ENCODE data around the gene KRTAP5-6.

The KRTAP5-6 gene

DNA sequence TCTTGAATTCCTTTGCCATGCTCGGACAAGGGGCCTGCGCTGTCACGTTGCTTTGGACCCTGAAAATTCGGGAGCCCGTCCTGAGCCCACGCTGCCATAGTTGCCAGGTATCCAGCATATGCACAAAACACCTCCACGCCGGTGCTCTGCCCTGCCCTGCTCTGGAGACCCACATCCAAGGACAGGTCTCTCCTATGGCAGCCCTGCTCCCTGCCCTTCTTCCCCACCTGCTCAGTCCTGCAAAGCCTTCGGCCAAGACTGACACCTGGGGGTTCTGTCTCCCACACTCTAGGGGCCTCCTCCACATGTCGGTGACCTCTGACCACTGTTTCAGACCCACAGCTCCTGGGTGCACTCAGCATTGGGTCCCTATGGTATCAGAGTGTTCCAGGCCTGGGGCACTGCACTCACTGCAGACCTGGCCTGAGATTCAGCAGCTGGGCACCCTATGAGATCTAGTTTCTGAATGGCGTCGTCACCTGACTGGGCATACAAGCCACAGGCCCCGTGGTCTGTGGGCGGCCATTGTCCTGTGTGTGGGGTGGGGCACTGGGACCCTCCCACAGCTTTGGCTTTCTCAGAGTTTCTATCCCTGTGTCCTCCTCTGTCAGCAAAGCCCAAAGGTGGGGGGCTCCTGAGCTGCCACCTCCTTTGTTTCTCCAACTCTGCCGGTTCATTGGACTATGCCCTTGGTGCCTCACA, 2.0 kb upstream of the KRTAP5-6 start:
- TF ChIP-seq, protein P1, sequence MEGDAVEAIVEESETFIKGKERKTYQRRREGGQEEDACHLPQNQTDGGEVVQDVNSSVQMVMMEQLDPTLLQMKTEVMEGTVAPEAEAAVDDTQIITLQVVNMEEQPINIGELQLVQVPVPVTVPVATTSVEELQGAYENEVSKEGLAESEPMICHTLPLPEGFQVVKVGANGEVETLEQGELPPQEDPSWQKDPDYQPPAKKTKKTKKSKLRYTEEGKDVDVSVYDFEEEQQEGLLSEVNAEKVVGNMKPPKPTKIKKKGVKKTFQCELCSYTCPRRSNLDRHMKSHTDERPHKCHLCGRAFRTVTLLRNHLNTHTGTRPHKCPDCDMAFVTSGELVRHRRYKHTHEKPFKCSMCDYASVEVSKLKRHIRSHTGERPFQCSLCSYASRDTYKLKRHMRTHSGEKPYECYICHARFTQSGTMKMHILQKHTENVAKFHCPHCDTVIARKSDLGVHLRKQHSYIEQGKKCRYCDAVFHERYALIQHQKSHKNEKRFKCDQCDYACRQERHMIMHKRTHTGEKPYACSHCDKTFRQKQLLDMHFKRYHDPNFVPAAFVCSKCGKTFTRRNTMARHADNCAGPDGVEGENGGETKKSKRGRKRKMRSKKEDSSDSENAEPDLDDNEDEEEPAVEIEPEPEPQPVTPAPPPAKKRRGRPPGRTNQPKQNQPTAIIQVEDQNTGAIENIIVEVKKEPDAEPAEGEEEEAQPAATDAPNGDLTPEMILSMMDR (IDR thresholded peaks at IDR 0.05; ENCODE audit: insufficient read depth, missing control alignments), result no peak
- DNase-seq (ENCODE audit: insufficient read length, low spot score) (no peak), FAIRE-seq (no peak)

GRCh38 chr11:1695548-1696108, 1.4 kb upstream of the KRTAP5-6 start:
- TF ChIP-seq, protein P1 (IDR thresholded peaks at IDR 0.05; ENCODE audit: insufficient read depth, missing control alignments), result no peak
- FAIRE-seq (no peak), DNase-seq (ENCODE audit: insufficient read length, low spot score) (no peak)

DNA sequence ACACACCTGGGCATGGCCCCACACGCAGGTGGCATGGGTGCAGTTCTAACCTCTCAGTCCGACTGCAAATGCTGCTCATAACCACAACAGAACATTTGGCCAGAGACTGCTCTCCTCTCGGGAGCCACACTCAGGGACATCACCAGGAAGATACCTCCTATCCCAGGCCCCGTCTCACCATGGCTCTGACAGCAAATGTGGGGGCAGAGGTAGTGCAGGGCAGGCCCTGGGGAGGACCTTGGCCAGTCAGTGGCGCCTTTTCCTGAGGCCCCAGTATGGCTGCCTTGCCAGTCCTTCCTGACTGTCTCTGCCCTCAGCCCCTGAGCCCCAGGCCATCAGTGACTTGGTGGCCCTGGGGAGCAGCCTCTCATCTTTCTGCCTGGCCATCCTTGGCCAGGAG, 2.8 kb downstream of the KRTAP5-6 start:
- DNase-seq (ENCODE audit: insufficient read length, low spot score) (no peak), FAIRE-seq (no peak)
- TF ChIP-seq, protein P1 (IDR thresholded peaks at IDR 0.05; ENCODE audit: insufficient read depth, missing control alignments), result no peak

- no peak for FAIRE-seq
- TF ChIP-seq, protein P1 (IDR thresholded peaks at IDR 0.05; ENCODE audit: insufficient read depth, missing control alignments), result no peak
- DNase-seq (ENCODE audit: insufficient read length, low spot score), result no peak
Measured at GRCh38 chr11:1701091-1701807, 4.3 kb downstream of the KRTAP5-6 start.

DNA sequence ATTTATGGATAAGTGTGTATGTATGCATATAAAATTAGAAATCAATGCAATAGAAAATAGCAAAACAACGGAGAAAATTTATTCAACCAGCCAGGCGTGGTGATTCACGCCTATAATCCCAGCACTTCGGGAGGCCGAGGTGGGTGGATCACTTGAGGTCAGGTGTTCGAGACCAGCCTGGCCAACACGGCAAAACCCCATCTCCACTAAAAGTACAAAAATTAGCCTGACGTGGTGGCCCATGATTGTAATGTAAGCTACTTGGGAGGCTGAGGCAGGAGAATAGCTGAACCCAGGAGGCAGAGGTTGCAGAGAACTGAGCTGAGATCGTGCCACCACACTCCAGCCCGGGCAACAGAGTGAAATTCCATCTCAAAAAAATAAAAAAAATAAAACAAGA, 5.5 kb downstream of the KRTAP5-6 start:
- FAIRE-seq (no peak), DNase-seq (ENCODE audit: insufficient read length, low spot score) (no peak)
- TF ChIP-seq, protein P1 (IDR thresholded peaks at IDR 0.05; ENCODE audit: insufficient read depth, missing control alignments), result no peak

DNA sequence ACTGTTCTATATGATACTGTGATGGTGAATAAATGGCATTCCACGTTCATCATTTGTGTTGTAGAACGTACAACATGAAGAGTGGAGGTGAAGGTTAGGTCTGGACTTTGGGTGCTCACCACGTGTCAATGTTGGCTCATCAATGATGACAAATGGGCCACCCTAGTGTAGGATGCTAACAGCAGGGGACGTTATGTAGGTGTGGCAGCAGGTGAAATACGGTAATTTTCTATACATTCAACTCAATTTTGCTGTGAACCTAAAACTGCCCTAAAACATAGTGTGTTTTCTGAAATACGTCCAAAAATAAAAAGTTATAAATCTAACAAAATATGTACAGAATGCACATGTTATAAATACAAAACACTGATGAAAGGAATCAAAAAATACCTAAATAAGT, 6.2 kb downstream of the KRTAP5-6 start:
- TF ChIP-seq, protein P1 (IDR thresholded peaks at IDR 0.05; ENCODE audit: insufficient read depth, missing control alignments), result no peak
- DNase-seq (ENCODE audit: insufficient read length, low spot score), result no peak
- no peak for FAIRE-seq

Data from D721Med (cell line).